ENCODE results near the gene PDE11A.

DNA sequence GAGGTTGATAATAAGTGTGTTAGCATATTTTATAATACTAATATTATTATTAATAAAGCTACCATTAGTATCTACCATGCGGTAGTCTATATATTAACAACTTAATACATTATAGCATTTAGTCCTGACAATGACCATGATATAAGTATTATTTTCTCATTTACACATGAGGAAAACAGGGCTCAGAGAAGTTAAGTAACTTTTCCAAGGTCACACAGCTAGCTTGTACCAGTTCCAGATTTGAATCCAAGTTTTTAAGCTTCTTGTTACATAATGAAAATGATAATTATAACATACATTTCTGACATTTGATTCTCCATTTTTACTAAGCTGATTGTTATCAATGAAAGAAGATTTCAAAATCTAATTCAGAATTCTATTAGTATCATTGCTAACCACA is 369.4 kb downstream of the PDE11A start:
- TF ChIP-seq, protein P1, sequence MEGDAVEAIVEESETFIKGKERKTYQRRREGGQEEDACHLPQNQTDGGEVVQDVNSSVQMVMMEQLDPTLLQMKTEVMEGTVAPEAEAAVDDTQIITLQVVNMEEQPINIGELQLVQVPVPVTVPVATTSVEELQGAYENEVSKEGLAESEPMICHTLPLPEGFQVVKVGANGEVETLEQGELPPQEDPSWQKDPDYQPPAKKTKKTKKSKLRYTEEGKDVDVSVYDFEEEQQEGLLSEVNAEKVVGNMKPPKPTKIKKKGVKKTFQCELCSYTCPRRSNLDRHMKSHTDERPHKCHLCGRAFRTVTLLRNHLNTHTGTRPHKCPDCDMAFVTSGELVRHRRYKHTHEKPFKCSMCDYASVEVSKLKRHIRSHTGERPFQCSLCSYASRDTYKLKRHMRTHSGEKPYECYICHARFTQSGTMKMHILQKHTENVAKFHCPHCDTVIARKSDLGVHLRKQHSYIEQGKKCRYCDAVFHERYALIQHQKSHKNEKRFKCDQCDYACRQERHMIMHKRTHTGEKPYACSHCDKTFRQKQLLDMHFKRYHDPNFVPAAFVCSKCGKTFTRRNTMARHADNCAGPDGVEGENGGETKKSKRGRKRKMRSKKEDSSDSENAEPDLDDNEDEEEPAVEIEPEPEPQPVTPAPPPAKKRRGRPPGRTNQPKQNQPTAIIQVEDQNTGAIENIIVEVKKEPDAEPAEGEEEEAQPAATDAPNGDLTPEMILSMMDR (conservative IDR thresholded peaks at IDR 0.05; ENCODE audit: low read depth in 2 of 2), result no peak
- TF ChIP-seq EZH2 (IDR thresholded peaks at IDR 0.05; ENCODE audit: low read depth, unreplicated experiment) (no peak), CREB1 (CRISPR knock-in tag; IDR thresholded peaks at IDR 0.05; ENCODE audit: low read depth) (no peak), EZH2phosphoT487 (IDR thresholded peaks at IDR 0.05; ENCODE audit: unreplicated experiment) (no peak), JUNB (IDR thresholded peaks at IDR 0.05; ENCODE audit: unreplicated experiment) (no peak), POLR2AphosphoS5 (IDR thresholded peaks at IDR 0.05; ENCODE audit: low read depth) (no peak), STAT1 (IDR thresholded peaks at IDR 0.05; ENCODE audit: unreplicated experiment) (no peak), ZNF114 (CRISPR knock-in tag; IDR thresholded peaks at IDR 0.05) (no peak), ZNF331 (CRISPR knock-in tag; IDR thresholded peaks at IDR 0.05; ENCODE audit: low read depth) (no peak)
- TF ChIP-seq, protein P2, sequence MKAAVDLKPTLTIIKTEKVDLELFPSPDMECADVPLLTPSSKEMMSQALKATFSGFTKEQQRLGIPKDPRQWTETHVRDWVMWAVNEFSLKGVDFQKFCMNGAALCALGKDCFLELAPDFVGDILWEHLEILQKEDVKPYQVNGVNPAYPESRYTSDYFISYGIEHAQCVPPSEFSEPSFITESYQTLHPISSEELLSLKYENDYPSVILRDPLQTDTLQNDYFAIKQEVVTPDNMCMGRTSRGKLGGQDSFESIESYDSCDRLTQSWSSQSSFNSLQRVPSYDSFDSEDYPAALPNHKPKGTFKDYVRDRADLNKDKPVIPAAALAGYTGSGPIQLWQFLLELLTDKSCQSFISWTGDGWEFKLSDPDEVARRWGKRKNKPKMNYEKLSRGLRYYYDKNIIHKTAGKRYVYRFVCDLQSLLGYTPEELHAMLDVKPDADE (IDR thresholded peaks at IDR 0.05), result no peak
- TF ChIP-seq, protein P3, sequence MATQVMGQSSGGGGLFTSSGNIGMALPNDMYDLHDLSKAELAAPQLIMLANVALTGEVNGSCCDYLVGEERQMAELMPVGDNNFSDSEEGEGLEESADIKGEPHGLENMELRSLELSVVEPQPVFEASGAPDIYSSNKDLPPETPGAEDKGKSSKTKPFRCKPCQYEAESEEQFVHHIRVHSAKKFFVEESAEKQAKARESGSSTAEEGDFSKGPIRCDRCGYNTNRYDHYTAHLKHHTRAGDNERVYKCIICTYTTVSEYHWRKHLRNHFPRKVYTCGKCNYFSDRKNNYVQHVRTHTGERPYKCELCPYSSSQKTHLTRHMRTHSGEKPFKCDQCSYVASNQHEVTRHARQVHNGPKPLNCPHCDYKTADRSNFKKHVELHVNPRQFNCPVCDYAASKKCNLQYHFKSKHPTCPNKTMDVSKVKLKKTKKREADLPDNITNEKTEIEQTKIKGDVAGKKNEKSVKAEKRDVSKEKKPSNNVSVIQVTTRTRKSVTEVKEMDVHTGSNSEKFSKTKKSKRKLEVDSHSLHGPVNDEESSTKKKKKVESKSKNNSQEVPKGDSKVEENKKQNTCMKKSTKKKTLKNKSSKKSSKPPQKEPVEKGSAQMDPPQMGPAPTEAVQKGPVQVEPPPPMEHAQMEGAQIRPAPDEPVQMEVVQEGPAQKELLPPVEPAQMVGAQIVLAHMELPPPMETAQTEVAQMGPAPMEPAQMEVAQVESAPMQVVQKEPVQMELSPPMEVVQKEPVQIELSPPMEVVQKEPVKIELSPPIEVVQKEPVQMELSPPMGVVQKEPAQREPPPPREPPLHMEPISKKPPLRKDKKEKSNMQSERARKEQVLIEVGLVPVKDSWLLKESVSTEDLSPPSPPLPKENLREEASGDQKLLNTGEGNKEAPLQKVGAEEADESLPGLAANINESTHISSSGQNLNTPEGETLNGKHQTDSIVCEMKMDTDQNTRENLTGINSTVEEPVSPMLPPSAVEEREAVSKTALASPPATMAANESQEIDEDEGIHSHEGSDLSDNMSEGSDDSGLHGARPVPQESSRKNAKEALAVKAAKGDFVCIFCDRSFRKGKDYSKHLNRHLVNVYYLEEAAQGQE (IDR thresholded peaks at IDR 0.05; ENCODE audit: unreplicated experiment), result no peak
